A204.1 (cell line): Measurements from ENCODE around the gene SLC25A5.
A peak's percentile ranks its signal among the peaks of the same experiment; 100 is the strongest.
"Not testable (repeated sequence)": the region's sequence is repeated elsewhere in the genome, so short reads cannot be mapped to it uniquely, and the experiment has no call there.

Experiments
- FAIRE-seq: peaks from 2 replicates; lab custom pipeline; 2012; peaks lifted over from hg19 to GRCh38; lab: Jason Lieb, UNC

SLC25A5 gene

DNA sequence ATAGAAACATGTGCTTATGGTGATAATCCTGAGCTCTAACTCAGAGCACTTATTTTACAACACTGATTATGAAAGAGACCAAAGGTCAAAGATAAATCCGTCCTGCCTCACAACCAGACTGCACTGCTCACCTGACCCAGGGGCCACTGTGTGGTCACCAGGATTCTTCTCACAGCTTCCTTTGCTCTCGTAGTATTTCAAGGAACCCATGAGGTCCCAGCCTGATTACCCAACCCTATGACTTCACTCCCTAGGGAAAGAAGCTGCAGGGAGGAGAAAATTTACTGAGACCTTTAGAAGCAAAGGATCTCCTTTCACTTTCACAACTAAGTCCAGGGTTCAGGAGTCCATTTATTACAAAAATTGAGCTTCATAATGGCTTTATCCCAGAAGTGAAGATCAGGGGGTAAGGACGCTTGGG lies 9.6 kb downstream of the SLC25A5 start:
- no peak for FAIRE-seq

GRCh38 chrX:119478504-119478903 lies 10.3 kb downstream of the SLC25A5 start:
- FAIRE-seq = no peak

DNA sequence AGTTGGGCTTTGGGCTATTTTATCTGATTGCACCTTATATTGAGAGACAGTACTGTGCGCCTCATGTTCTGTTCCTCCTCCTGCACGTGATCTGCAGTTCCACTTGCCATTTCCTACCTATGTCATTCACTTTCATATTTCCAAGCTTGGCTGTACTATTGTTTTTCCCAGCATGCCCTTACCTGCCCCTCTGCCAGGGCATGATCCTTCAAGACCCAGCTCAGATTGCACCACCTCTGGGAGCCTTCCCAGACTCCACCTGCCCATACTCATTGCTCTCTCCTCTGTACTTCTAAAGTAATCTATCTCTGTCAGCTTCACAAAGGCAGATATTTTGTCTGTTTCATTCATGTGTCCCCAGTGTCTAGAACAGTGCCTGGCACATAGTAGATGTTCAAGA lies 11.6 kb downstream of the SLC25A5 start:
- FAIRE-seq = no peak

GRCh38 chrX:119481323-119481801 lies 13.1 kb downstream of the SLC25A5 start:
- no peak for FAIRE-seq

GRCh38 chrX:119482041-119482440 lies 13.8 kb downstream of the SLC25A5 start:
- FAIRE-seq = no peak

- FAIRE-seq = no peak
These were observed 14.5 kb downstream of the SLC25A5 start for GRCh38 chrX:119482481-119483480.

GRCh38 chrX:119486745-119487144 lies 18.5 kb downstream of the SLC25A5 start:
- no peak for FAIRE-seq

DNA sequence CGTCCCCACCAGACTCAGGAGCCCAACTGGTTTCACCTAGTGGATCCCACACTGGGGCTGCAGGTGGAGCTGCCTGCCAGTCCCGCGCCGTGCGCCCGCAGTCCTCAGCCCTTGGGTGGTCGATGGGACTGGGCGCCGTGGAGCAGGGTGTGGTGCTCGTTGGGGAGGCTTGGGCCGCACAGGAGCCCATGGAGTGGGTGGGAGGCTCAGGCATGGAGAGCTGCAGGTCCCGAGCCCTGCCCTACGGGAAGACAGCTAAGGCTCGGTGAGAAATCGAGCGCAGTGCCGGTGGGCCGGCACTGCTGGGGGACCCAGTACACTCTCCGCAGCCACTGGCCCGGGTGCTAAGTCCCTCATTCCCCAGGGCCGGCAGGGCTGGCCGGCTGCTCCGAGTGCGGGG lies 19.5 kb downstream of the SLC25A5 start:
- not testable (repeated sequence) for FAIRE-seq

DNA sequence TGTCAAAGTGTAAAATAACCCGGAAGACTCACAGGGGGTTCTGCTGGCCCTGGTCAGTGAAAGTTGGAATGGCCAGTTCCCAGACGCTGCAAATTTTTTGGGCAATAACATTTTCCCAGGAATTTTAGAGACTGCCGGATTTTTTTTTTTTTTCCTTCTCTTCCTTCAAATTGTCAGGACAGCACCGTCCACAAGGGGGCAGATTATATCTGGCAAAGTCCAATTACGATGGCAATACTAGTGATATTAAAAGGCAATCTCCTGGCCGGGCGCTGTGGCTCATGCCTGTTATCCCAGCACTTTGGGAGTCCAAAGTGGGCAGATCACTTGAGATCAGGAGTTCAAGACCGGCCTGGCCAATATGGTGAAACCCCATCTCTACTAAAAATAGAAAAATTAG lies 20.5 kb downstream of the SLC25A5 start:
- peak; percentile 34 for FAIRE-seq

GRCh38 chrX:119489212-119490074 lies 21.2 kb downstream of the SLC25A5 start:
- FAIRE-seq = no peak

GRCh38 chrX:119492463-119492862 lies 24.2 kb downstream of the SLC25A5 start:
- FAIRE-seq = no peak

DNA sequence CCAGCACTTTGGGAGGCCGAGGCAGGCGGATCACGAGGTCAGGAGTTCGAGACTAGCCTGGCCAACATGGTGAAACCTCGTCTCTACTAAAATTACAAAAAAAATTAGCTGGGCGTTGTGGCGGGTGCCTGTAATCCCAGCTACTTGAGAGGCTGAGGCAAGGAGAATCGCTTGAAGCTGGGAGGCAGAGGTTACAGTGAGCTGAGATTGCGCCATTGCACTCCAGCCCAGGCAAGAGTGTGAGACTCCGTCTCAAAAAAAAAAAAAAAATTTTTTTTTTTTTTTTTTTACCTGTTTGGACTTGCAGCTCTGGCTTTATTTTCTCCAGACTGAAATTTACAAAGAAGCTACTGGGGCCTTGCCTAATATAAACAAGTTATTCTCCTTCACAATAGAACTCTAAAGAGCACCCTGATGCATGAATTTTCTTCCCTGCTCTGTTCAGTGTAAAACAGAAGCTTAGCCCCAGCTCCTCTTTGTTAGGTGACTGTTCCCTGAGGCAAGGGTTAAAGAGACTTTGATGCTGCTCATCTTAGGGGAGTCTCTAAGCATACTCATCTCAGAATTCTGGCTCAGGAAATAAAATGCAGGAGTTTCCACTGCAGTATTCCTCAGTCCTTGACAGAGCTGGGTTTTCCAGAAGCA lies 25.7 kb downstream of the SLC25A5 start:
- FAIRE-seq = not testable (repeated sequence)

DNA sequence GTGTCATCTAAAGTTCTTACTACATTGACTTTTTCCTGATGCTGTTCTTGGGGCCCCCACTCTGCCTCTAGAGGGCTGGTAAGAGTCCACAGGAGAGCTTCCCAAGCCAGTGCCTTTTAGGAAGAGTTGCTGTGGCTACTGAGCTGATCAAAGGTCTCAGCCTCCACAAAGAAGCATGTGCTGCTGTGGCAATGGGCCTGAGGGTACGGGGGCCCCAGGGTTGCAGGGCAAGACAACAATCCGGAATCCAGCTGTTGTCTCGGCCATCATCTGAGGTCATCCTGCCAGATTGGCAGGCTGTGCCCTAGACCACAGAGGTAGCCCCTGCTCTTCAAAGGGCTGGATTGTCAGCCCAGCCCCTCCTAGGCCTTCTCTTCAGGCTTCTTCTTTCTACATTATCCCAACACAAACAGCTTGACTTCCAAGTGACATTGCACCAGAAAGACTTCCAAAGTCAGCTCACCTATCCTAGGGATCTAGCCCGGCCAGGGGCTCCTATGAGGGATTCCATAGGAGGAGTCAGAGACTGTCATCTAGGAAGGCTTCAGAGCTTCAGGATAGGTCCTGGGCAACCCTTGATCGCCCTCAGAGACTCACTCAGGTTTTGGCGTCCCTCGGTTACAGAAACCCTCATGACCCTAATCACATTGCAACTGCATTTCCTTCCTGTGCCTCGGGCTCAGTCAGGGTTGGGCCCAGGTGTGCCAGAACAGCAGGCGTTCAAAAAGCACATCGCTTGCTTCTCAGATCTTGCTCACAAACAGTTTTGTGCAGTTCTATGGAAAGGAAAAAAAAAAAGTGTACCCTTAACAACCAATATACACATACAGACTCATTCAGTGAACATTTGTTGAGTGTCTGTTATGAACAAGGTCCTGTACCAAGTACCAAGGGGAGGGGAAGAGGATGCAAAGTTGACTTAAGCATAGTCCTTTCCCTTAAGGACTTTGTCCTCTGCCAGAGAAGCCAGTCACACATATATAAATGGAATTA lies 27.8 kb downstream of the SLC25A5 start:
- FAIRE-seq = no peak

DNA sequence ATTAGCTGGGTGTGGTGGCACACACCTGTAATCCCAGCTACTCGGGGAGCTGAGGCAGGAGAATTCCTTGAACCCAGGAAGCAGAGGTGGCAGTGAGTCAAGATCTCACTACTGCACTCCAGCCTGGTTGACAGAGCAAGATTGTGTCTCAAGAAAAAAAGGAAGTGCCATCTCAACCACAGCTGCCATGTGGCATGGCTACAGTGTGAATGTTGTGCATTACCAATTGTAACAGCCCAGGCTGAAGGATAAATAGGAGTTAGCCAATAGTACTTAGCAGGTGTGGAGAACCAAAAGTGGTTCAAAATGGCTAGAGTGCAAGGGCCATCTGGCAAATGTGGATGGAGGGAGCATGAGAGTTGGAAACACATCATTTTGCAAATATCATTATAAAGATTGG lies 28.9 kb downstream of the SLC25A5 start:
- no peak for FAIRE-seq

- no peak for FAIRE-seq
These were observed 32.0 kb downstream of the SLC25A5 start for GRCh38 chrX:119500061-119500800.

DNA sequence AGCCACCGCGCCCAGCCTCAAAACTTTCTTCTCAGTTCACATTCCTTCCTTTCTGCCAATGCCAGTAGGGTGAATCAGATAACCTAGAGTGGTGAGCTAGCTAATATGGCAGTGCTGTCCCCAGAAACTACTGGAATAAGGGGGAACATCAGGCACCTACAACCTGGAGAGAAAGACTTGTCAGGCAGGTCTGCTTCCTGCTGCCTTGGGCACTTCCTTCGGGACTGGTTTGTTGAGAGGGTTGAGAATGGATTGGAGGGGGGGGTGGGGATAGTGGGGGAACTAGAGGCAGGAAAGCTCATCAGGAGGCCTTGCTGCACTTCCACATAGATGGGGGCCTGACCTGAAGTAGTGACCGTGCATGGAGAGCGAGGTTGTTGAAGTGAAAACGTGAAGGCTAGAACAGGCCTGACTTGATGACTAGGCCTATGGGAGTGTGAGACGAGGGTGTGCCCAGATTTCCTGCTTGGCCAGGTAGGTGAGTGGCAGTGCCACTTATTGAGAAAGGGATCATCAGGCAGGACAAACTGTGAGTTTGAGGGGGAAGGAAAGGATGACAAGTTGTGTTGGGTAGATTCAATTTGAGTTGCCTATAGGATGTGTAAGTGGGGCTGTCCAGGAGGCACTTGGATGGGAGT lies 33.4 kb downstream of the SLC25A5 start:
- FAIRE-seq = no peak

DNA sequence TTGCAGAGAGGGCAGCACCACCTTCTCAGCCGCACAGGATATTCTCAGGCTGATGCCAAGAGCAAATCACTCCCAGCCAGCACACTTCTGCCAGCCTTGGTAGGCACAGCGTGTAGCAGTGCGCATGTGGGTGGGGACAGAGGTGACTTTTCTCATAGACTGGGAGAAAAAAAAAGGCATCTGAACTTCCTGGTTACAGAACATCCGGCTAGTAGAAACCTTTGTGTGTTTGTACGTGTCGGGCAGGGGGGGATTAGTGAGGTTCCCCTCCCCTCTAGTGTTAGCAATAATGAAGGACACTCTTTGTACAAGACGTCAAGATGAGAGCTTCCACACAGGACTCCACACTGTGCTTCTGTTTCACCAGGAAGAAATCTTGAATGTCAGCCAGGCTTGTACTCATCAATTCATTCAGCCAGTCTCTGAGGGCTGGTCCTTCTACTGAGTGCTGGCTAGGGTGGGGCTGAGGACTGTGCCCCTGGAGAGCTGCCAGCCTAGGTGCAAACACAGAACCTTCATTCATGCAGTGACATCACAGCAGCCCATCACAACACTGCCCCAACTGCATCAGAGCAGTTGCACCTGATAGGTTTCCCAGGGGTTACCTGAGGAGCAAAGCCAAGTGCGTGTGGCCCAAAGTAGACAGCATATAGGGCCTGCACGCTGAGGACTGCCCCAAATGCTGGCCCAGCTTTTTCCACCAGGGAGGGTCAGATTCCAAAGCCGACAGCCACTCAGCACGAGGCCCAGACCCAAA lies 34.7 kb downstream of the SLC25A5 start:
- FAIRE-seq = no peak

GRCh38 chrX:119503484-119503861 lies 35.2 kb downstream of the SLC25A5 start:
- FAIRE-seq = no peak

- FAIRE-seq = not testable (repeated sequence)
These were observed 36.9 kb downstream of the SLC25A5 start for GRCh38 chrX:119505145-119505544.
